WTC11 (cell line): Measurements from ENCODE around the gene CAPRIN1. TPM values are rescaled to one million over a fixed set of nuclear protein-coding genes. Genes with fewer than 3 reads are reported as not detected.

ENCODE experiments used
- AR ChIP-seq: fragments of 250-450 bp; sonication (Bioruptor Pico); IDR thresholded peaks from 2 replicates; pipeline ENCODE4 v1.9.0; 2021; ENCODE audit warnings: mild to moderate bottlenecking
- ATF1 ChIP-seq: sonication (generic); formaldehyde crosslinking; IDR thresholded peaks from 2 replicates; pipeline ENCODE4 v1.8.1; 2023; ENCODE audit warnings: mild to moderate bottlenecking, moderate library complexity, missing genetic modification reagents
- ATF3 ChIP-seq: sonication (generic); formaldehyde crosslinking; conservative IDR thresholded peaks from 2 replicates; pipeline ENCODE4 v1.8.1; 2022; ENCODE audit warnings: mild to moderate bottlenecking, missing genetic modification reagents
- CBFB ChIP-seq: sonication (generic); formaldehyde crosslinking; IDR thresholded peaks from 2 replicates; pipeline ENCODE4 v1.8.1; 2022; ENCODE audit warnings: mild to moderate bottlenecking, low read depth, missing genetic modification reagents
- CREB1 ChIP-seq: sonication (generic); formaldehyde crosslinking; IDR thresholded peaks from 2 replicates; pipeline ENCODE4 v1.8.0; 2023; ENCODE audit warnings: mild to moderate bottlenecking, missing genetic modification reagents
- E2F1 ChIP-seq: sonication (generic); formaldehyde crosslinking; IDR thresholded peaks from 2 replicates; pipeline ENCODE4 v1.8.0; 2022; ENCODE audit warnings: mild to moderate bottlenecking, missing genetic modification reagents
- ERG ChIP-seq: fragments of 250-450 bp; sonication (Bioruptor Pico); IDR thresholded peaks from 2 replicates; pipeline ENCODE4 v1.8.0; 2021; ENCODE audit warnings: mild to moderate bottlenecking
- ESRRA ChIP-seq: sonication (generic); formaldehyde crosslinking; IDR thresholded peaks from 2 replicates; pipeline ENCODE4 v1.8.1; 2022; ENCODE audit warnings: mild to moderate bottlenecking, missing genetic modification reagents, borderline replicate concordance
- FOXK1 ChIP-seq: sonication (generic); formaldehyde crosslinking; IDR thresholded peaks from 2 replicates; pipeline ENCODE4 v1.8.0; 2022; ENCODE audit warnings: mild to moderate bottlenecking, moderate library complexity, missing genetic modification reagents
- GABPB1 ChIP-seq: sonication (generic); formaldehyde crosslinking; IDR thresholded peaks from 2 replicates; pipeline ENCODE4 v1.8.1; 2023; ENCODE audit warnings: mild to moderate bottlenecking, missing genetic modification reagents
- NFATC4 ChIP-seq: fragments of 250-450 bp; sonication (Bioruptor Pico); IDR thresholded peaks from 2 replicates; pipeline ENCODE4 v1.9.0; 2021; ENCODE audit warnings: mild to moderate bottlenecking
- NFYB ChIP-seq: sonication (generic); formaldehyde crosslinking; conservative IDR thresholded peaks from 2 replicates; pipeline ENCODE4 v1.8.0; 2022; ENCODE audit warnings: low read depth, missing genetic modification reagents
- SP1 ChIP-seq: sonication (generic); formaldehyde crosslinking; conservative IDR thresholded peaks from 2 replicates; pipeline ENCODE4 v1.8.1; 2022; ENCODE audit warnings: missing genetic modification reagents
- TEAD1 ChIP-seq: sonication (generic); formaldehyde crosslinking; IDR thresholded peaks from 2 replicates; pipeline ENCODE4 v1.8.0; 2022; ENCODE audit warnings: mild to moderate bottlenecking, missing genetic modification reagents
- TP53 ChIP-seq: sonication (generic); formaldehyde crosslinking; IDR thresholded peaks from 2 replicates; pipeline ENCODE4 v1.8.1; 2023; ENCODE audit warnings: mild to moderate bottlenecking, missing genetic modification reagents
- ZNF121 ChIP-seq: sonication (generic); formaldehyde crosslinking; IDR thresholded peaks from 2 replicates; pipeline ENCODE4 v1.8.0; 2023; ENCODE audit warnings: missing genetic modification reagents
- ZNF138 ChIP-seq: sonication (generic); formaldehyde crosslinking; conservative IDR thresholded peaks from 2 replicates; pipeline ENCODE4 v1.8.1; 2022; ENCODE audit warnings: mild to moderate bottlenecking, moderate library complexity, missing genetic modification reagents
- ZNF396 ChIP-seq: fragments of 250-450 bp; sonication (Bioruptor Pico); IDR thresholded peaks from 2 replicates; pipeline ENCODE4 v1.8.0; 2021; ENCODE audit warnings: mild to moderate bottlenecking, moderate library complexity, borderline replicate concordance
- ZNF423 ChIP-seq: fragments of 250-450 bp; sonication (Bioruptor Pico); IDR thresholded peaks from 2 replicates; pipeline ENCODE4 v2.1.2; 2022; ENCODE audit warnings: mild to moderate bottlenecking, moderate library complexity
- ZNF671 ChIP-seq: fragments of 250-450 bp; sonication (Bioruptor Pico); IDR thresholded peaks from 2 replicates; pipeline ENCODE4 v1.8.0; 2021; ENCODE audit warnings: mild to moderate bottlenecking
- total RNA-seq: library from RNA; stranded (reverse); gene quantifications from 3 replicates; pipeline ENCODE4 v1.2.3, GENCODE V29; 2021
- TF ChIP-seq, protein P1 (sequence below): fragments of 250-450 bp; sonication (Bioruptor Pico); conservative IDR thresholded peaks from 2 replicates; pipeline ENCODE4 v1.9.0; 2021; ENCODE audit warnings: mild to moderate bottlenecking
- TF ChIP-seq, protein P2 (sequence below): sonication (generic); formaldehyde crosslinking; IDR thresholded peaks from 2 replicates; pipeline ENCODE4 v1.8.0; 2022; ENCODE audit warnings: mild to moderate bottlenecking, missing genetic modification reagents
- TF ChIP-seq, protein P3 (sequence below): sonication (generic); formaldehyde crosslinking; IDR thresholded peaks from 2 replicates; pipeline ENCODE4 v1.8.1; 2022; ENCODE audit warnings: mild to moderate bottlenecking, missing genetic modification reagents, moderate library complexity, borderline replicate concordance
- TF ChIP-seq, protein P4 (sequence below): fragments of 200-600 bp; IDR thresholded peaks from 2 replicates; pipeline ENCODE4 v1.8.0; 2022; ENCODE audit warnings: antibody characterized with exemption
- TF ChIP-seq, protein P5 (sequence below): sonication (generic); formaldehyde crosslinking; IDR thresholded peaks from 2 replicates; pipeline ENCODE4 v1.8.1; 2023; ENCODE audit warnings: mild to moderate bottlenecking, missing genetic modification reagents

CAPRIN1 gene
- total RNA-seq, 1 experiment from 2014 or later = 288 TPM

- TF ChIP-seq, protein P1, sequence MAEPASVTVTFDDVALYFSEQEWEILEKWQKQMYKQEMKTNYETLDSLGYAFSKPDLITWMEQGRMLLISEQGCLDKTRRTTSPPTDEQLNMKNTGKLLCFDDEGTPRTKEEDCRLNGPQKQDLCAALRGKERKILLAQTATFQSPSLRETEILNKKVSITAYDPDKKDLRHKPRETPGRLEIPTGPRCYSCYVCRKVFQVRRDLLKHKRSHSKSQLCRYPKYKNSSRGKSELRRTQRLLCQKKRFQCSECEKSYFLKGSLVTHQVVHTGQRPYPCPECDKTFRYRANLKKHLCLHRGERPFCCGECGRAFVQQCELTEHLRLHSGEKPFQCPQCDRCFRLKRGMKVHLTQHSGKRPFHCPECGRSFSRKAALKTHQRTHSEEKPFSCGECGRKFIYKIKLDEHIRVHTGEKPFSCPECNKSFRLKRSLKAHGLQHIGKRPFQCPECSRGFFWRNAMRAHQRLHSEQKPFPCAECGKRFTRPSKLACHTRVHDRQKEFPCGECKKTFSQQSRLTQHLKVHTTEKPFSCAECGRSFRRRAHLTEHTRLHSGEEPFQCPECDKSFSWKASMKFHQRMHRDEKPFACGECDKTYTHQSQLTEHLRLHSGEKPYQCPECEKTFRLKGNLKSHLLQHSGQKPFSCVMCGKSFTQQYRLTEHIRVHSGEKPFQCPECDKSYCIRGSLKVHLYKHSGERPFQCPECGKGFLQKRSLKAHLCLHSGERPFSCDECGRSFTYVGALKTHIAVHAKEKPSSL = no peak
- TF ChIP-seq NFYB = no peak; the same call in 1 of the 2 replicates
- TF ChIP-seq AR = no peak
- no peak for TF ChIP-seq ZNF396
- TF ChIP-seq ZNF423 = no peak; the same call in 1 of the 2 replicates
- TF ChIP-seq ATF3 (CRISPR knock-in tag) = no peak
- TF ChIP-seq E2F1 (CRISPR knock-in tag) = no peak
- peak; percentile 3; the same call in 1 of the 2 replicates for TF ChIP-seq ZNF121 (CRISPR knock-in tag)
- TF ChIP-seq NFATC4 = no peak
- TF ChIP-seq GABPB1 (CRISPR knock-in tag) = peak; percentile 10
- TF ChIP-seq TEAD1 (CRISPR knock-in tag) = no peak
- no peak for TF ChIP-seq ZNF671 (CRISPR knock-in tag)
- TF ChIP-seq ATF1 (CRISPR knock-in tag) = no peak
- TF ChIP-seq, protein P2, sequence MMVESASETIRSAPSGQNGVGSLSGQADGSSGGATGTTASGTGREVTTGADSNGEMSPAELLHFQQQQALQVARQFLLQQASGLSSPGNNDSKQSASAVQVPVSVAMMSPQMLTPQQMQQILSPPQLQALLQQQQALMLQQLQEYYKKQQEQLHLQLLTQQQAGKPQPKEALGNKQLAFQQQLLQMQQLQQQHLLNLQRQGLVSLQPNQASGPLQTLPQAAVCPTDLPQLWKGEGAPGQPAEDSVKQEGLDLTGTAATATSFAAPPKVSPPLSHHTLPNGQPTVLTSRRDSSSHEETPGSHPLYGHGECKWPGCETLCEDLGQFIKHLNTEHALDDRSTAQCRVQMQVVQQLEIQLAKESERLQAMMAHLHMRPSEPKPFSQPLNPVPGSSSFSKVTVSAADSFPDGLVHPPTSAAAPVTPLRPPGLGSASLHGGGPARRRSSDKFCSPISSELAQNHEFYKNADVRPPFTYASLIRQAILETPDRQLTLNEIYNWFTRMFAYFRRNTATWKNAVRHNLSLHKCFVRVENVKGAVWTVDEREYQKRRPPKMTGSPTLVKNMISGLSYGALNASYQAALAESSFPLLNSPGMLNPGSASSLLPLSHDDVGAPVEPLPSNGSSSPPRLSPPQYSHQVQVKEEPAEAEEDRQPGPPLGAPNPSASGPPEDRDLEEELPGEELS = peak; percentile 63; the same call in 1 of the 2 replicates
- no peak for TF ChIP-seq ZNF138
- TF ChIP-seq CBFB (CRISPR knock-in tag) = no peak
- no peak for TF ChIP-seq ESRRA
- TF ChIP-seq, protein P3, sequence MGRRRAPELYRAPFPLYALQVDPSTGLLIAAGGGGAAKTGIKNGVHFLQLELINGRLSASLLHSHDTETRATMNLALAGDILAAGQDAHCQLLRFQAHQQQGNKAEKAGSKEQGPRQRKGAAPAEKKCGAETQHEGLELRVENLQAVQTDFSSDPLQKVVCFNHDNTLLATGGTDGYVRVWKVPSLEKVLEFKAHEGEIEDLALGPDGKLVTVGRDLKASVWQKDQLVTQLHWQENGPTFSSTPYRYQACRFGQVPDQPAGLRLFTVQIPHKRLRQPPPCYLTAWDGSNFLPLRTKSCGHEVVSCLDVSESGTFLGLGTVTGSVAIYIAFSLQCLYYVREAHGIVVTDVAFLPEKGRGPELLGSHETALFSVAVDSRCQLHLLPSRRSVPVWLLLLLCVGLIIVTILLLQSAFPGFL (CRISPR knock-in tag) = no peak
- no peak for TF ChIP-seq ERG (CRISPR knock-in tag)
- TF ChIP-seq TP53 (CRISPR knock-in tag) = no peak
- TF ChIP-seq FOXK1 (CRISPR knock-in tag) = 0 out of 2 replicates have a peak, but pooled peaks have one; percentile 40
- TF ChIP-seq CREB1 (CRISPR knock-in tag) = no peak
- TF ChIP-seq, protein P4, sequence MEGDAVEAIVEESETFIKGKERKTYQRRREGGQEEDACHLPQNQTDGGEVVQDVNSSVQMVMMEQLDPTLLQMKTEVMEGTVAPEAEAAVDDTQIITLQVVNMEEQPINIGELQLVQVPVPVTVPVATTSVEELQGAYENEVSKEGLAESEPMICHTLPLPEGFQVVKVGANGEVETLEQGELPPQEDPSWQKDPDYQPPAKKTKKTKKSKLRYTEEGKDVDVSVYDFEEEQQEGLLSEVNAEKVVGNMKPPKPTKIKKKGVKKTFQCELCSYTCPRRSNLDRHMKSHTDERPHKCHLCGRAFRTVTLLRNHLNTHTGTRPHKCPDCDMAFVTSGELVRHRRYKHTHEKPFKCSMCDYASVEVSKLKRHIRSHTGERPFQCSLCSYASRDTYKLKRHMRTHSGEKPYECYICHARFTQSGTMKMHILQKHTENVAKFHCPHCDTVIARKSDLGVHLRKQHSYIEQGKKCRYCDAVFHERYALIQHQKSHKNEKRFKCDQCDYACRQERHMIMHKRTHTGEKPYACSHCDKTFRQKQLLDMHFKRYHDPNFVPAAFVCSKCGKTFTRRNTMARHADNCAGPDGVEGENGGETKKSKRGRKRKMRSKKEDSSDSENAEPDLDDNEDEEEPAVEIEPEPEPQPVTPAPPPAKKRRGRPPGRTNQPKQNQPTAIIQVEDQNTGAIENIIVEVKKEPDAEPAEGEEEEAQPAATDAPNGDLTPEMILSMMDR = no peak
- TF ChIP-seq, protein P5, sequence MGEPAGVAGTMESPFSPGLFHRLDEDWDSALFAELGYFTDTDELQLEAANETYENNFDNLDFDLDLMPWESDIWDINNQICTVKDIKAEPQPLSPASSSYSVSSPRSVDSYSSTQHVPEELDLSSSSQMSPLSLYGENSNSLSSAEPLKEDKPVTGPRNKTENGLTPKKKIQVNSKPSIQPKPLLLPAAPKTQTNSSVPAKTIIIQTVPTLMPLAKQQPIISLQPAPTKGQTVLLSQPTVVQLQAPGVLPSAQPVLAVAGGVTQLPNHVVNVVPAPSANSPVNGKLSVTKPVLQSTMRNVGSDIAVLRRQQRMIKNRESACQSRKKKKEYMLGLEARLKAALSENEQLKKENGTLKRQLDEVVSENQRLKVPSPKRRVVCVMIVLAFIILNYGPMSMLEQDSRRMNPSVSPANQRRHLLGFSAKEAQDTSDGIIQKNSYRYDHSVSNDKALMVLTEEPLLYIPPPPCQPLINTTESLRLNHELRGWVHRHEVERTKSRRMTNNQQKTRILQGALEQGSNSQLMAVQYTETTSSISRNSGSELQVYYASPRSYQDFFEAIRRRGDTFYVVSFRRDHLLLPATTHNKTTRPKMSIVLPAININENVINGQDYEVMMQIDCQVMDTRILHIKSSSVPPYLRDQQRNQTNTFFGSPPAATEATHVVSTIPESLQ (CRISPR knock-in tag) = no peak
- TF ChIP-seq SP1 = peak; percentile 51
Observed at GRCh38 chr11:34051349-34052035, at the start of gene CAPRIN1 (continued).
